T-helper 22 cell (primary cell): ENCODE results near the gene CD74.

ENCODE experiments used
- DNase-seq: peaks from one replicate; pipeline ENCODE4 v3.0.0-alpha.2; 2020; ENCODE audit warnings: low read depth

The CD74 gene

GRCh38 chr5:150410524-150411244 lies 2.0 kb downstream of the CD74 start:
- DNase-seq: peak; percentile 26

- DNase-seq: peak; percentile 25
Measured at GRCh38 chr5:150409638-150410523, 2.8 kb downstream of the CD74 start.

- no peak for DNase-seq
Measured at GRCh38 chr5:150408231-150408943, 4.3 kb downstream of the CD74 start.

GRCh38 chr5:150407096-150407720 lies 5.5 kb downstream of the CD74 start:
- DNase-seq: no peak

DNA sequence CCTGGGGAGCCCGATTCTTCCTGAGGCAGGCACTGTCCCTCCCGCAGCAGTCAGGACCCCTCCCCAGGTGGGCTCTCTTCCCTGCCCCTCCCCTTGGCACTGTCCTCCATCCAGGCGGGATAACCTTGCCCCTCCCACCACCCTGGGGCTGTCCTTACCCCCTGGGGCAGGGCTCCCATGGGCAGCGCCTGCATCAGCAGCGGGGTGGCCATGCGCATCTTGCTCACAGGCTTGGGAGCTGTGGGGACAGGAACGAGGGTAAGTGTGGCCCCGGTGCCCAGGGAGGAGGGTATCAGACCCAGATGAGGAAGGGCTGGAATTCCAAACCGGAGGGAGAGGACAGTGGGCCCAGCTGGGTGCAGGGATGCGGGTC lies 6.0 kb downstream of the CD74 start:
- no peak for DNase-seq

GRCh38 chr5:150406103-150406722 lies 6.5 kb downstream of the CD74 start:
- no peak for DNase-seq

DNA sequence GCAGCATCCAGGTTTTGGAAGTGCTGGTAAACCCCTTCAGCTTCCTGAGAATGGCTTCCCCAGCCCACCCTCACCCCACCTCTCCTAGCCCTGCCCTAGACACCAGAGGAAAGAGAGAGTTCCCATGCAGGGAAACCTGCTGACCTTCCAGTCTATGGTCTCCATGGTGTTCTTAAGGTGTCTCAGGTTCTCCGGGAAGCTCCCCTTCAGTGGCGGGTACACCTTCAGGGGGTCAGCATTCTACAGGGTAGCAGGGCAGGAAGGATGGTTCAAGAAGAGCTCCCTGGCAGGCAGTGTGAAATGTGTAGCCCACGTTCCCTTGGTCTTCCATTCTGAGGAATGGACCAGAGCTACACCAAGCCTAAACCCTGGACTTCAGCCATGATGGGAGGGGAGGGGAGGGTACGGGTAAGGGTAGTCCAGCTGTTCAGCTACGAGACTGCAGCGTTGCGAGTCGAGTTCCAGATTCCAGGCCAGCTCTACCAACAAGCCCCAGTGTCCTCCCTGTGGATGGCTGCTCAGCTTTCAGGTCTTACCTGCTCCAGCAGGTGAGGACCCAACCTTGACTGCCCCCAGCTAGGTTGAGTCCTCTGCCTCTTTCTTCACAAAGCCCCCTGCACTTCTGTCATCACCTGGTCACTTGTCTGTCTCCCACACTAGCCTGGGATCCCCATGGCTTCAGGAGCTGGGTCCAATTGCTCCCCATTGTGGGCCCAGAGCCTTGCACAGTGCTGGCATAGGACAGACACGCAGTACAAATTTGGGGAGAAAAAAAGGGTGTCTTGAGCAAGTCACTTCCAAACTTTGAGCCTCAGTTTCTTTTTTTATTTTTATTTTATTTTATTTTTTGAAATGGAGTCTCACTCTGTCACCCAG lies 7.5 kb downstream of the CD74 start:
- DNase-seq: no peak

GRCh38 chr5:150404535-150404934 lies 8.2 kb downstream of the CD74 start:
- no peak for DNase-seq

DNA sequence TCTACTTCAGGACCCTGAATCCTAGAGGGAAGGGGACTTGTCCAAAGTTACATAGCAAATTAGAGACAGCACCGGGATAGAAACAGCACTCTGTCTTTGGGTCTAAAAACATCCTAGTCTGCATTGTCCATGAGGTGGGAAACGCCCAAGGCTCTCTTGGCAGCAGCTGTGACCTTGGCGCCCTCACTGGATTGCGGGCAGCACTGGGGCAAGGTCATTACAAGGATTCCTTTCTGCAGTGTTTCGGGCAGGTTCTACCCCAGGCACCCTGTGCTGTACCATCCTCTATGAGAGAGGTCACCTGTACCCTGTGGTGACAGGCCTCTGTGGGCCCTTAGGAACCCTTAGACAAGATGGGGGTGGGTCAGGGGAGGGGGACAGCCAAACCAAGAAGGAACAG lies 8.6 kb downstream of the CD74 start:
- no peak for DNase-seq

DNA sequence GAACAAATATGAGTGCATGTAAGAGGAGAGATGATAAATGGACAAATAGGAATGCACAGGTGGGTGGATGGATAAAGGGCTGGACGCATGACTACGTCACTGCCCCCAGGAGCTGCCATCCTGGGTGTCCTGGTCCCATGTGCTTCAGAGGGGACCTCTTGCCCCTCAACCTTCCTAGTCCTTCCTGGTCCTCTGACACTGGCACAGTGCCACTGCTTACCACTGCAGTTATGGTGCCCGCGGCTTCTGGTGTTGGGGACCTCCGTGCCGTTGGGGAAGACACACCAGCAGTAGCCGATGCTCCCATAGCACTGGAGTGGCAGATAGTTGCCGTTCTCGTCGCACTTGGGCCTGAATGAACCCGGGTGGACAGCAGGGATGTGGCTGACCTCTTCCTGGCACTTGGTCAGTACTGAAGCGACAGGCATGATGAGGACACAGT lies 9.8 kb downstream of the CD74 start:
- no peak for DNase-seq

DNA sequence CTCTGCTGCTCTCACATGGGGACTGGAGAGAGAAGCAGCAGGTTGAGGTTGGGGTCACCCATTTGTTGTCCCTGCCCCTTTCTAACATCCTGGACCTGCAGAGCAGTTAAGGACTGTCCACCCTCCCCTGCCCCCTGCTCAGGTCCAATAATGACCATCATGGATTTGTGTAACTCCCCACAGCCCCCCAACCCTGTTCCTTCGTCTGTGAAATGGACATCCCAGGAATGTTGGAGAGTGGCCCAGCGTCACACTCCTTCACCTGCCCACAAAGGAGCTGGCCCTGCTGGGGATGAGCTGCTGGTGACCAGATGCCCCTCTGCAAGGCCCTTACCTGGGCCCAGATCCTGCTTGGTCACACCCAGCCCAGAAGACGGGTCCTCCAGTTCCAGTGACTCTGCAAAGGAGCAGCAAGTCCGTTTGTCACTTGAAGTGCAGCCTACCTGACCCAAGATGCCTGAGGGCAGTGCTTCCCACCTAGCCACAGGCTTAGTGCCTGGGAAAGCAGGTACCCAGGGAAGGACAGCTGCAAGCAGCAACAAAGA lies 10.4 kb downstream of the CD74 start:
- no peak for DNase-seq

GRCh38 chr5:150401376-150402228 lies 11.1 kb downstream of the CD74 start:
- no peak for DNase-seq

DNA sequence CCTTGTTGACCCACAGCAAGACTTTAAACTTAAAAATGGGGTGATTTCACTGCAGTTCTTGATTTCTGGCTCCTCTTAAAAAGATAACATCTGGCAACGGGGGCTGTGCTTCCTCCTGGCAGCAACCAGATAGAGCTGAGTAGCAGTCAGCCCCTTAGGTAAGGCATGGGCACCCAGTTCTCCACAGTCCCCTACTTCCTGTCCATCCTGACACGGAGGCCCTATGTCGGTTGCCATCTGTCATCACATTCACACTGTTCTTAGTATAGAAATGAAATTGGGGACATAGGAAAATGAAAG lies 11.7 kb downstream of the CD74 start:
- DNase-seq: no peak

GRCh38 chr5:150400316-150401075 lies 12.2 kb downstream of the CD74 start:
- DNase-seq: no peak

DNA sequence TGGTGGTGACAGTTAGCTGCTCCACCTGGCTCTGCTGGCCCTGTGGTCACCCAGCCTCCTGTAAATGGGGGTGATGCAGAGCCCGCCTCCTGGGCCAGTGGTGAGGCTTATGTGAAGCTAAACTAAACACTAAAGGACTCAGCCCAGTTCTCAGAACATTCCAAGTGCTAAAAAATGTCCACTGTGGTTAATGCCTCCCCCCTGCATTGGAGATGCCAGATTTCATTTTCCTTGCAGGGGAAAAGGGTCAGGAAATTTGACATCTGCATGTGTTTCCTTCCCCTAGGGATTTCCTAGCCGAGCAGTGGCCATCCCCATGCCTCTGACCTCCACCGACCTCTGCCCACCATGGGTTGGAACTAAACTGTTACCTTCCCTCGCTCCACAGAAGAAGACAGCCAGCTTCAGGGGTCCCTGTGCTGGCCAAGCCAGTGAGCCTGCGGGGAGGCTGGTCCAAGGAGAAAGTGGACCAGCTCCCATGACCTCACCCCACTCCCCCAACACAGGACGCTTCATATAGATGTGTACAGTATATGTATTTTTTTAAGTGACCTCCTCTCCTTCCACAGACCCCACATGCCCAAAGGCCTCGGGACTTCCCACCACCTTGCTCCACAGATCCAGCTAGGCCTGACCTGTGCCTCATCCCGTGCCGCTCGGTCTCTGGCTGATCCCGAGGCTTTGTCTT lies 13.0 kb downstream of the CD74 start:
- DNase-seq: no peak

- DNase-seq: no peak
Measured at GRCh38 chr5:150398722-150399523, 13.8 kb downstream of the CD74 start.
